H9 (cell line): ENCODE data around the gene ASCC1. TPM values are rescaled to one million over a fixed set of nuclear protein-coding genes. Genes with fewer than 3 reads are reported as not detected.

Experiments
- DNase-seq: peaks from one replicate; pipeline ENCODE4 v3.0.0-alpha.2; 2017
- H2AFZ ChIP-seq: one replicate; pipeline ENCODE4 v1.6.1; 2013; ENCODE audit warnings: mild to moderate bottlenecking, low read length, control low read depth, moderate library complexity
- H2AK5ac ChIP-seq: 2 replicates; pipeline ENCODE4 v1.6.1; 2013; ENCODE audit warnings: low read length, control low read depth, mixed read lengths; ENCODE audit not compliant: insufficient read length
- H2BK120ac ChIP-seq: one replicate; pipeline ENCODE4 v1.6.1; 2013; ENCODE audit warnings: low read depth, mild to moderate bottlenecking, low read length, control low read depth, inconsistent platforms; ENCODE audit not compliant: poor library complexity, severe bottlenecking
- H2BK12ac ChIP-seq: 2 replicates; pipeline ENCODE4 v1.6.1; 2013; ENCODE audit warnings: low read length, control low read depth, mixed read lengths, low read depth; ENCODE audit not compliant: insufficient read length
- H2BK15ac ChIP-seq: 2 replicates; pipeline ENCODE4 v1.6.1; 2013; ENCODE audit warnings: low read depth, low read length, control low read depth
- H2BK20ac ChIP-seq: one replicate; pipeline ENCODE4 v1.6.1; 2013; ENCODE audit warnings: low read depth, mild to moderate bottlenecking, low read length, control low read depth, inconsistent platforms; ENCODE audit not compliant: poor library complexity, severe bottlenecking
- H2BK5ac ChIP-seq: 2 replicates; pipeline ENCODE4 v1.6.1; 2013; ENCODE audit warnings: low read length, control low read depth, mixed read lengths; ENCODE audit not compliant: insufficient read length
- H3K14ac ChIP-seq: 2 replicates; pipeline ENCODE4 v1.6.1; 2013; ENCODE audit warnings: low read length, control low read depth; ENCODE audit not compliant: insufficient read depth
- H3K18ac ChIP-seq: 2 replicates; pipeline ENCODE4 v1.6.1; 2013; ENCODE audit warnings: low read depth, mild to moderate bottlenecking, mixed read lengths, low read length, control low read depth; ENCODE audit not compliant: insufficient read length
- H3K23ac ChIP-seq: 2 replicates; pipeline ENCODE4 v1.6.1; 2013; ENCODE audit warnings: low read length, control low read depth, mixed read lengths, low read depth; ENCODE audit not compliant: insufficient read length
- H3K23me2 ChIP-seq: 2 replicates; pipeline ENCODE4 v1.6.1; 2013; ENCODE audit warnings: low read depth, mild to moderate bottlenecking, mixed read lengths, low read length, control low read depth; ENCODE audit not compliant: insufficient read length, poor library complexity, severe bottlenecking
- H3K27ac ChIP-seq: 2 replicates; pipeline ENCODE4 v1.5.1; 2013; ENCODE audit warnings: low read length, control low read depth, mixed read lengths, low read depth; ENCODE audit not compliant: insufficient read length
- H3K27me3 ChIP-seq: 2 replicates; pipeline ENCODE4 v1.6.1; 2013; ENCODE audit warnings: low read length, control low read depth, inconsistent platforms; ENCODE audit not compliant: insufficient read depth
- H3K4ac ChIP-seq: 2 replicates; pipeline ENCODE4 v1.6.1; 2013; ENCODE audit warnings: low read depth, mild to moderate bottlenecking, control low read depth, inconsistent platforms, low read length, moderate library complexity
- H3K4me1 ChIP-seq: 2 replicates; pipeline ENCODE4 v1.6.1; 2013; ENCODE audit warnings: low read length, control low read depth, inconsistent platforms; ENCODE audit not compliant: insufficient read depth
- H3K4me2 ChIP-seq: 2 replicates; pipeline ENCODE4 v1.6.1; 2013; ENCODE audit warnings: low read length, control low read depth, mixed read lengths; ENCODE audit not compliant: insufficient read length, insufficient read depth
- H3K56ac ChIP-seq: 2 replicates; pipeline ENCODE4 v1.6.1; 2013; ENCODE audit warnings: low read depth, mild to moderate bottlenecking, mixed read lengths, low read length, control low read depth; ENCODE audit not compliant: insufficient read length
- H3K79me1 ChIP-seq: 2 replicates; pipeline ENCODE4 v1.6.1; 2013; ENCODE audit warnings: low read depth, mild to moderate bottlenecking, moderate library complexity, low read length, control low read depth, inconsistent platforms; ENCODE audit not compliant: insufficient read depth, poor library complexity, severe bottlenecking
- H3K79me2 ChIP-seq: 2 replicates; pipeline ENCODE4 v1.6.1; 2013; ENCODE audit warnings: low read length, control low read depth, inconsistent platforms; ENCODE audit not compliant: insufficient read depth
- H3K9ac ChIP-seq: 2 replicates; pipeline ENCODE4 v1.6.1; 2013; ENCODE audit warnings: low read length, control low read depth, mixed read lengths; ENCODE audit not compliant: insufficient read length; ENCODE audit errors: extremely low read depth
- H3K9me3 ChIP-seq: one replicate; pipeline ENCODE4 v1.6.1; 2013; ENCODE audit warnings: low read depth, low read length, inconsistent platforms; ENCODE audit not compliant: control insufficient read depth
- H3T11ph ChIP-seq: one replicate; pipeline ENCODE4 v1.6.1; 2013; ENCODE audit warnings: mild to moderate bottlenecking, low read length, control low read depth, inconsistent platforms
- H4K20me1 ChIP-seq: one replicate; pipeline ENCODE4 v1.6.1; 2013; ENCODE audit not compliant: control insufficient read depth, insufficient read length, insufficient read depth
- H4K5ac ChIP-seq: 2 replicates; pipeline ENCODE4 v1.6.1; 2013; ENCODE audit warnings: low read depth, mild to moderate bottlenecking, mixed read lengths, low read length, control low read depth; ENCODE audit not compliant: insufficient read length
- H4K8ac ChIP-seq: replicated peaks from 2 replicates; pipeline ENCODE4 v1.6.1; 2013; ENCODE audit warnings: low read length, control low read depth, mixed read lengths, low read depth; ENCODE audit not compliant: insufficient read length
- H4K91ac ChIP-seq: 2 replicates; pipeline ENCODE4 v1.6.1; 2013; ENCODE audit warnings: low read depth, mild to moderate bottlenecking, moderate library complexity, mixed read lengths, low read length, control low read depth; ENCODE audit not compliant: insufficient read length
- H3K27ac Mint-ChIP-seq, 3 experiments: 2 replicates in 2 of 3; 3 replicates in 1 of 3; pipeline ENCODE4 v1.8.0; 2020 to 2021; ENCODE audit warnings: mixed read lengths in 3 of 3, mild to moderate bottlenecking in 1 of 3, moderate library complexity in 1 of 3
- H3K27me3 Mint-ChIP-seq: 2 replicates; pipeline ENCODE4 v1.8.0; 2021; ENCODE audit warnings: low read depth, mild to moderate bottlenecking, moderate library complexity, mixed read lengths
- H3K36me3 Mint-ChIP-seq, 3 experiments: 2 replicates in 2 of 3; 3 replicates in 1 of 3; pipeline ENCODE4 v1.8.0; 2020 to 2021; ENCODE audit warnings: low read depth in 3 of 3, mixed read lengths in 3 of 3; ENCODE audit not compliant: insufficient read depth in 1 of 3
- H3K4me1 Mint-ChIP-seq, 2 experiments: 2 replicates each; pipeline ENCODE4 v1.8.0; 2020; ENCODE audit warnings: mixed read lengths in 2 of 2
- H3K4me3 Mint-ChIP-seq, 2 experiments: 2 replicates in 1 of 2; 3 replicates in 1 of 2; pipeline ENCODE4 v1.8.0; 2020 to 2021; ENCODE audit warnings: mild to moderate bottlenecking in 2 of 2, mixed read lengths in 2 of 2, moderate library complexity in 1 of 2
- H3K9me3 Mint-ChIP-seq, 2 experiments: 2 replicates in 1 of 2; 3 replicates in 1 of 2; pipeline ENCODE4 v1.8.0; 2020; ENCODE audit warnings: mild to moderate bottlenecking in 2 of 2, mixed read lengths in 2 of 2, moderate library complexity in 1 of 2
- CTCF ChIP-seq: fragments of 200-600 bp; sonication (generic); conservative IDR thresholded peaks from 3 replicates; pipeline ENCODE4 v1.8.0; 2021; ENCODE audit warnings: antibody characterized with exemption, mild to moderate bottlenecking
- WGBS: extraction: QIAGEN DNeasy Blood & Tissue Kit; methylation state at CpG from one replicate; pipeline ENCODE4 v1.1.7; 2013; ENCODE audit warnings: missing lambda C conversion rate, low lambda C conversion rate, mixed read lengths; ENCODE audit not compliant: insufficient read length; ENCODE audit errors: extremely low coverage; 5-methylcytosine and 5-hydroxymethylcytosine counted together
- total RNA-seq: library from RNA; stranded (reverse); gene quantifications from 2 replicates; pipeline ENCODE4 v1.2.1, GENCODE V29; 2021

ASCC1 gene
- total RNA-seq, 1 experiment from 2014 or later: 41.2 TPM

DNA sequence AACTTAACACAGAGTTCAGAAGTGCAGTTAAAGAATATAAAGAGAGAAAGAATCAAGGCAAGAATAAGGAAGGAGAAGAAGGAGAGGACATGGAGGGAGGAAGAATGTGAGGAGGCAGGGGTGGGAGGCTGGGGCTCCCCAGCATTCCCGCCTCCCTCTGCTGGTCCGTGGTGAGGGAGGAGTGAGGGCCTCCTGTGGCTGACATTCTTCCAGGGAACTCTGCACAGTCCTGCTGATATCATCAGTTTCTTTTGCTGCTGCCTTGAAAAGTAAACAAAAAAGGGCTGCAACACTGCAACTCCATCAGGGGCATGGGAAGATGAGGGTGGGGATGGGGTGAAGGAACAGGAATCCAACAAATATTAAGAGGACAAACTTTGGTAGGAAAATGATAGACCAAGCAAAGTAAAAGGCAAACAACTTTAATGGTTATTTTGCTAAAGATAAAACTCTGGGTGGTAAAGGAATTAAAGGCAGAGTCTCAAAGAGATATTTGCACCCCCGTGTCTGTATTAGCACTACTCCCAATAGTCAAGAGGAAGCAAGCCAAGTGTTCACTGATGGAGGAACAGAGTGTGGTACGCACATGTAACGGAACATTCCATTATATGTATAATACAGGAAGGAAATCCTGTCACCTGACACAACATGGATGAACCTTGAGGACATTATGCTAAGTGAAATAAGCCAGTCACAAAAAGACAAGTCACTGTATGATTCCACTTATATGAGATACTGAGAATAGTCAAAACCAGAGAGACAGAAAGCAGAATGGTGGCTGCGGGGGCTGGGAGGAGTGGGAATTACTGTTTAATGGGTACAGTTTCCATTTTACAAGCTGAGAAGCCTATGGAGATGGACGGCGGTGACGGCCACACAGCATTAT lies 119.7 kb downstream of the ASCC1 start:
- Histone ChIP-seq H3K27ac (no peak overlapping the region), H2BK20ac (no peak overlapping the region), H4K5ac (no peak overlapping the region), H3K27me3 (no peaks in the 10 kb centered on the region), H4K20me1 (no peaks in the 10 kb centered on the region), H2BK12ac (no peak overlapping the region), H3K56ac (no peak overlapping the region), H3K23me2 (no peaks in the 10 kb centered on the region), H4K8ac (no peak overlapping the region), H2AK5ac (no peak overlapping the region), H3K4me2 (no peak overlapping the region), H3K9ac (no peak overlapping the region), H3K79me1 (no peaks in the 10 kb centered on the region), H3K4ac (no peak overlapping the region), H3K79me2 (no peaks in the 10 kb centered on the region), H3T11ph (no peak overlapping the region), H3K9me3 (no peaks in the 10 kb centered on the region), H3K14ac (no peak overlapping the region), H2BK120ac (no peak overlapping the region), H3K4me1 (no peaks in the 10 kb centered on the region), H2BK15ac (no peak overlapping the region), H3K18ac (no peak overlapping the region), H4K91ac (no peak overlapping the region), H2BK5ac (no peak overlapping the region), H2AFZ (no peak overlapping the region), H3K23ac (no peak overlapping the region)
- TF ChIP-seq CTCF: no peak
- H3K4me3 Mint-ChIP-seq: no peak overlapping the region
- no peaks in the 10 kb centered on the region; the same call in 1 of the 2 replicates for H3K27me3 Mint-ChIP-seq
- H3K36me3 Mint-ChIP-seq: peaks cover 0 to 15% (median 7%) of the 10 kb centered on the region in 3 experiments; a peak in 4 of 7 replicates
- H3K4me1 Mint-ChIP-seq: peaks cover 0 to 5% of the 10 kb centered on the region in 2 experiments; a peak in 1 of 4 replicates
- H3K9me3 Mint-ChIP-seq: no peaks in the 10 kb centered on the region
- peak overlapping the region in 2 of 3 experiments; percentile 1 to 6; a peak in 2 of 7 replicates for H3K27ac Mint-ChIP-seq
- no CpG with 5 or more reads among the region's 9 CpGs for WGBS
- DNase-seq: no peak
